NCI-H345 (cell line): ENCODE results near the gene POLR1A.

Experiments
- DNase-seq: peaks from one replicate; lab custom pipeline; 2025; lab: John Stamatoyannopoulos, UW

POLR1A gene

DNA sequence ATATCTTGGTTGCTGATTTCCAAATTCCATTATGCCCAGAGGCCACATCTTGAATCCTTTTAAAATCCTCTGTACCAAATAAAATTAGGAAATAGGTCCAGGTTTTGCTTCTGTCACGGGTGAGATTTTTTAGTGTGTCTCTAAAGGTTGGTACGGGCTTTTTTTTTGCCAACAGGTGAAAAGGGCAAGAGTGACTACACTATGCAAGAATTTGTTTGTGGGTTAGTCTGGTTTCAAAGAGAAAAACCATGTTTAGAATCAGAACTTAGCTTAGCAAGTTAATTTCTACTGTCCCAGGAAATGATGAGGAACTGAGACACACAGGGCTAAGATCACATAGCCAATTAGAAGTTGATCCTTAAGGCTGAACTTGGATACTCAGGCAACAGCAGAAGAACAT is 41.7 kb downstream of the POLR1A start:
- DNase-seq = no peak

GRCh38 chr2:86062043-86062442 is 43.6 kb downstream of the POLR1A start:
- no peak for DNase-seq

GRCh38 chr2:86056590-86057331 is 48.9 kb downstream of the POLR1A start:
- no peak for DNase-seq

DNA sequence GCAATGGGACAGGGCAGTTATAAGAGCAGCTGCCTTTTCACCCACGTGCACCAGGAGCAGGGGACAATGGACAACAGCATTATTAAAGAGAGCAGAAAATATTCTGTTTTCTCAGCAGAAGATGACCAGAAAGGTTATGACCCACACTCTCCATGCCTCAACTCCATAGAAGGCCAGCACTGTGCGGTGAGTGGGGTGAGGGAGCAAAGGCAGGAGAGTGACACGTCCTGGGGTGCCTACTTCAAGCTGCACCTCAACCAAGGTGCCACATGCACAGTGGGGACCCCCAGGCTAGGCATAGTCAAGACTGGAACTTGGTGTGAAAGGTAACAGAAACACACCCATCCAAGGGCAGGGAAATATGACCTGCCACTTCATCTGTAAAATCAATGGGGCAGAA is 50.4 kb downstream of the POLR1A start:
- no peak for DNase-seq

- no peak for DNase-seq
Observed at GRCh38 chr2:86054535-86055082, 51.1 kb downstream of the POLR1A start.

DNA sequence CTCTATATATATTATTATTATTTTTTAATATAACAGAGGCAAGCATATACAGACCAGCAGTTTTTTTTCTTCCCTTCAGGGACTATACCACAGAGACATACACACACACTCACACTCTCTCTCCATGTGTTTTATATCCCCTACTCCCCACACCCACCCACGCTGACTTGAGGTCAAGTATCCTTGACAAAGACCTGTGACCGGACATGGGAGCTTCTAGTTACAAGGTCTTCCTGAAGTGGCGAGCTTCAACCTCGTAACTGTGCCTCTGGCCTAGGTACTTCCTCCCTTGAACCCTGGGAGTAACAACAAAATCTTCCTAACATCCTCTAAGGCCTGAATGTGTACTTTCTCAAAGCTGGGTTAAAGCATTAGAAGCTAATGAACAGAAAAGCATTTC is 52.5 kb downstream of the POLR1A start:
- DNase-seq = no peak

- DNase-seq = no peak
Observed at GRCh38 chr2:86052676-86053075, 53.0 kb downstream of the POLR1A start.

DNA sequence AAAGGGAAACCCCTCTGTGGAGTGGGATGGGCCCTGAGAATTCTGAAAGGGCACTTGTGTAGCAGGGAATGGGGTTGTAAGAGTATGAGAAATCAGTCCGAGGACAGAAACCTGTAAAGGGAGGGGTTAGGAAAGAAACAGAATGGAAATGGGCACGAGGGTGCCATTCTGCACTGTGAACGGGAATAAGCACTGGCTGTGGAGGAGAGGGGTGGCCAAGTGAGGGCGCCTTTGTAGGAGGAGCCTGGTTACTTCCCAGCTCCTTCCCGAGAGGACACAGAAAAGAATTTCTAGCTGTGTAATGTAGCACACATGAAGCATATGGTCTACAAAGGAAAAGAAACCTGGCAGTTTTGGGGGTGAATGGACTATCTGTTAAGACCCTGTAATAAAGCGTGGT is 53.4 kb downstream of the POLR1A start:
- DNase-seq = no peak

- no peak for DNase-seq
Observed at GRCh38 chr2:86050301-86050700, 55.4 kb downstream of the POLR1A start.

DNA sequence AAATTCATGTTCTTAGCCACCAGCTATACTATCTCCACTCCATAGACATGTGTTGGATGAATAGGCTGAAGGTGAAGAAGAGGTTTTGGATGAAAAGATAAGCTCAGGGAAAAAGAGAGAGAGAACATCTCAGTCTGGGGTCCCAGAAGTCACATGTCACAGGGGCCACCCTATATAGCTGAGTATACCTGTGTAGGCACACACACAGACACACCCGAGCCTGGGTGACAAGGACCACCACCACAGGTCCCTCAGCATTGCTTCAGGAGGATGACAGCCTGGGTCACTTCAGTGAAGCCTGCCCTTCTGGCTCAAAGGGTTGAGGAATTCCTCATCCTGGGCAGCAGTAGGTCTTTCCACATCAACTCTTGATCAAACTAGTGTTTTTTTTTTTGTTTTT is 56.2 kb downstream of the POLR1A start:
- no peak for DNase-seq

GRCh38 chr2:86048888-86049287 is 56.8 kb downstream of the POLR1A start:
- DNase-seq = no peak

- no peak for DNase-seq
Observed at GRCh38 chr2:86048383-86048701, 57.3 kb downstream of the POLR1A start.

- no peak for DNase-seq
Observed at GRCh38 chr2:86047575-86048382, 57.9 kb downstream of the POLR1A start.

DNA sequence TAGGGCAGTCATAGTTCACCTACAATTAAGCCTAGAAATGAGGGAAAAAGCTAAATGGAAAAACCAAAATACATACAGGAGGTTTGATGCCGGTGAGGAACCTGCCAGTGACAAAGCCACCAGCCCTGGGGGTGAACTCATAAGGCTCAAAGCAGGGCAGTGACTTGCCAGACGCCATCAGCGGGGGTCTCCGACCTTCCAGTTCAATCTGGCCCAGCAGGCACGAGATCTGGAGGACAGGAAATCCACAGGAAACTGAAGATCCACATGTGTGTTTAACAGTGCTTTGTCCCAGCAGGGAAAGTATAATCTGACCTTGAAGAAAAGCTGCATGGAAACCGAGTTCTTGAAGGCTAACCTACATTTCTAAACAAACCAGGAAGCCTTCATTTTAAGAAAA is 60.1 kb downstream of the POLR1A start:
- DNase-seq = no peak

- DNase-seq = no peak
Observed at GRCh38 chr2:86044614-86045013, 61.1 kb downstream of the POLR1A start.

GRCh38 chr2:86044045-86044444 is 61.6 kb downstream of the POLR1A start:
- no peak for DNase-seq

DNA sequence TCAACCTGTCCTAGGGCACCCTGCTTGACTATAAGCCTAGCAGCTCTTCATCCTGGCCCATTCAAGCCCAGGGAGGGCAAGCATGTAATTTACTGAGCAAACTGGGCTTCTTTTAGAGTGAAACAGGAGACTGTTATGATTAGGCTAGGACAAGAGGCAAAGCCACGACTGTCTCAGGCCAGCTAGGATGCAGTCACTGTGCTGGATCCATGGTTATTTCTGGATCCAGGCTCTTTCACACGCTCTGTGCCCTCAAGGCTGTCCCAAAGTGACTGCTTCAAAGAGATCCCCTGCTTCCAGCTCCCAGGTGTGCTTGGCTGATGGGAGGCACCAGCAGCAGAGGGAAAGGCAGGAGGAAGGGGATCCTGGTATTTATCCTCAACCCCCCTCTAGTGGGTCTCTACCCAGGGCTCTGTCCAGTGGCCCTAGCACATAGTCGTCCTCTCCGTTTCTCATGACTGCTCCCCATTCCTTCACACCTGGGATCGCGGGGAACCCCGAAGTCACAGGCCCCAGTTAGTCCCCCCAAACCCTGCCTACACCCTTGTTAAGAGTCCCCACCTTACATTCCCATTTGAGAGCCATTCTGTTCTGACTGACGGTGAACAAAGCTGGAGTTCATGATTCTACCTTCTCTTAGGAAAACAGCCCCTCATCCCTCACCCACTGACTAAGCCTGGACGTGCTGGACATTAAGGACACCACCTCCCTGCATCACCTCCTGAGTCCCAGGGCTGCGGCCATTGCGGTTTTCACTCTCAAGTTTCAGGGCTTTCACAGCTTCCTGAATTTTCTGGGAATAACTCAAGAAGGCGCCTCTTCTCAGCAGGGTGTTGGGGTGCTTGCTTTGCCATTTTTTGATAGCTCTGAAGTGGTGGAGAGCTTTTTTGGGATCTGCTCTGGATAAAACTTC is 63.2 kb downstream of the POLR1A start:
- no peak for DNase-seq

DNA sequence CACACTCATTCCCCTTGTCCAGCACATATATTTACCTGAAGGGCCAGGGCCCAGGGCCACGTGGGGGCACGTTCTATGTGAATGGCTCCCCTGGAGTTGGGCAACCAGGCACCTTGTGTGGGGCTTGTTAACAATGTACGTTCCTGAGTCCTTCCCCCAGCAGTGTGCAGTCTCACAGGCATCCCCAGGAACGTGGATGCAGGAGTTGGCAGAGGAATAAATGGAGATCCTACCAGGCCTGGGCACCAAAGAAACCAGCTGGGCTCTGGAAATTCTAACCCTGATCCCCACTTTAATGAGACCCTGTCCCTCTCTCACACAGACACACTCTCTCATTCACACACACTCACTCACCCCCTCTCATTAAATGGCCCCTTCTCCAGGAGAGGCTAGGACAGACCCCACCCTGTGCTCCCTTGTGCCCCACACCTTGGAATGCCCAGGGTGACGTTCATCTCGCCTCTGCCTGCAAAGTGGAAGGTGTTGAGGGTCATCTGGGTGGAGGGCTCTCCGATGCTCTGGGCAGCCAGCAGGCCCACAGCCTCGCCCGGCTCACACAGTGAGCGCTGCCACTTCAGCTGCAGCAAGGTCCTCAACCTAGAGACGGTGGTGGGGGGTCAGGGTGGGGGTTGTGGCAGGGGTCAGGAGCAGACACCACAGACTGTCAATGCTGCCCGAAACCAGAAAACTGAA is 65.6 kb downstream of the POLR1A start:
- no peak for DNase-seq

- DNase-seq = no peak
Observed at GRCh38 chr2:86039178-86039962, 66.3 kb downstream of the POLR1A start.

DNA sequence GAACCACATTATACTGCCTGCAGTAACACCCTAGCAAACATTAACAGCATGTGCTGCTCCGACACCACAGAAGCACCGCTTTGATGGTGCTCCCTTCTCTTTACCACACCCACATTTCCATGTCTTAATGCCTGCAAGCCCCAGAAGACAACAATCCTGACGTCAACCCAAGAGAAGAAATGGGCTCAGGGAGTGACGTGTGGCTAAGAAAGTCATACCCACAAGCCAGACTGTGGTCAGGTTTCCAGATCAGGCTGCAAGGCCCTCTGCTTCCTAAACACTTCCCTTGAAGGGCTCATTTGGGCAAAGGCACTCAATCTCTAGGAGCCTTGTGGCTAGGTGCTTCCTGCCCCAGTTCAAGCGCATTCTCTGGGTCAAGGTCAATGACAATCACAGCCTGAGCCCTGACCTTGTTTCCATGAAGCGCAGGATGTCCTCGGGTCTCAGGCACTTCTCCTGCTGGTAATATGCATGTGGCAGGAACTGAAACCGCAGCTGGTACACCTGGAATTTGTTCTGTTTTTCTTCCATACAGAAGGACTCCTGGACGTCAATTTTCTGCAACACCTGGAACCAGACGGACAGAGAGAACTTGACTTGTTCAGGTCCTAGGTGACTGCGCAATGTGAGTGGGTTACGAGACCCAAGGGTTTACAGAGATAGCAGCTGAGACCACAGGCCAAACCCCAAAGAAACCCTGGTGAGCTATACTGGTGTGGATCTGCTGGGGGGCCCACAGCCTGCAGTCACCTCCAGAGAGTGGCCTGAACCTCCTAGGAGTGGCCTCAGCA is 67.2 kb downstream of the POLR1A start:
- no peak for DNase-seq
